Measurements from ENCODE around the gene MRGPRD. TPM values are rescaled to one million over a fixed set of nuclear protein-coding genes. Genes with fewer than 3 reads are reported as not detected.

The MRGPRD gene
- total RNA-seq, 1 experiment from 2014 or later: not detected

GRCh38 chr11:68948935-68949334 is 31.9 kb downstream of the MRGPRD start (continued):
- no peak for TF ChIP-seq ZSCAN18 (CRISPR knock-in tag; IDR thresholded peaks at IDR 0.05)
- no peak for TF ChIP-seq ZBTB21 (CRISPR knock-in tag; IDR thresholded peaks at IDR 0.05; ENCODE audit: borderline replicate concordance)
- TF ChIP-seq NR2C2 (CRISPR knock-in tag; IDR thresholded peaks at IDR 0.05): no peak
- no peak for TF ChIP-seq CREM (CRISPR knock-in tag; IDR thresholded peaks at IDR 0.05)
- TF ChIP-seq MYBL2 (CRISPR knock-in tag; IDR thresholded peaks at IDR 0.05): no peak
- no peak for TF ChIP-seq ETV6 (CRISPR knock-in tag; IDR thresholded peaks at IDR 0.05)
- TF ChIP-seq RELA (CRISPR knock-in tag; IDR thresholded peaks at IDR 0.05; ENCODE audit: borderline replicate concordance): no peak
- no peak for TF ChIP-seq ZBTB43 (CRISPR knock-in tag; IDR thresholded peaks at IDR 0.05)
- TF ChIP-seq GRHL2 (CRISPR knock-in tag; IDR thresholded peaks at IDR 0.05; ENCODE audit: insufficient replicate concordance, severe bottlenecking): no peak
- TF ChIP-seq IRF1 (CRISPR knock-in tag; IDR thresholded peaks at IDR 0.05): no peak

- Mint-ChIP-seq H3K36me3 (no peaks in the 10 kb centered on the region), H3K4me1 (peaks cover 18% of the 10 kb centered on the region), H3K27me3 (ENCODE audit: low read depth) (no peaks in the 10 kb centered on the region), H3K4me3 (no peak overlapping the region), H3K27ac (no peak overlapping the region), H3K9me3 (no peaks in the 10 kb centered on the region)
- DNase-seq (ENCODE audit: low spot score): no peak
- POLR2A ChIA-PET: no interaction called here
- CTCF ChIA-PET: no interaction called here
- TF ChIP-seq ZNF263 (CRISPR knock-in tag; IDR thresholded peaks at IDR 0.05; ENCODE audit: low read depth): no peak
- no peak for TF ChIP-seq ZNF671 (CRISPR knock-in tag; IDR thresholded peaks at IDR 0.05)
- no peak for TF ChIP-seq ZNF512 (CRISPR knock-in tag; IDR thresholded peaks at IDR 0.05; ENCODE audit: borderline replicate concordance)
- TF ChIP-seq ZNF423 (CRISPR knock-in tag; IDR thresholded peaks at IDR 0.05): no peak
- TF ChIP-seq ATF3 (CRISPR knock-in tag; conservative IDR thresholded peaks at IDR 0.05): no peak
- TF ChIP-seq ARID4B (CRISPR knock-in tag; IDR thresholded peaks at IDR 0.05; ENCODE audit: borderline replicate concordance): no peak
- TF ChIP-seq ELF4 (CRISPR knock-in tag; IDR thresholded peaks at IDR 0.05; ENCODE audit: low read depth): no peak
- no peak for TF ChIP-seq OVOL2 (CRISPR knock-in tag; IDR thresholded peaks at IDR 0.05; ENCODE audit: borderline replicate concordance)
- no peak for TF ChIP-seq STAT6 (CRISPR knock-in tag; conservative IDR thresholded peaks at IDR 0.05; ENCODE audit: low read depth)
- no peak for TF ChIP-seq NFE2L1 (CRISPR knock-in tag; IDR thresholded peaks at IDR 0.05)
- no peak for TF ChIP-seq GABPB1 (CRISPR knock-in tag; IDR thresholded peaks at IDR 0.05)
- TF ChIP-seq ZNF232 (CRISPR knock-in tag; IDR thresholded peaks at IDR 0.05): no peak
- no peak for TF ChIP-seq ZBTB21 (CRISPR knock-in tag; IDR thresholded peaks at IDR 0.05; ENCODE audit: borderline replicate concordance)
- no peak for TF ChIP-seq SMAD4 (CRISPR knock-in tag; IDR thresholded peaks at IDR 0.05)
- no peak for TF ChIP-seq ZNF317 (CRISPR knock-in tag; IDR thresholded peaks at IDR 0.05; ENCODE audit: borderline replicate concordance, low read depth)
- no peak for TF ChIP-seq MXD4 (CRISPR knock-in tag; IDR thresholded peaks at IDR 0.05; ENCODE audit: borderline replicate concordance)
- no peak for ATAC-seq
These were observed 32.3 kb downstream of the MRGPRD start for GRCh38 chr11:68948496-68948895.

All from WTC11 (cell line).